Smooth muscle cell of bladder (primary cell): ENCODE data around the gene DDX4. TPM values are rescaled to one million over a fixed set of nuclear protein-coding genes. Genes with fewer than 3 reads are reported as not detected.

Experiments
- total RNA-seq: library from RNA; depleted of rRNA; stranded (reverse); fragments of >200 nt; gene quantifications from 2 replicates; pipeline ENCODE4 v1.2.3, GENCODE V29; 2014

The DDX4 gene
- not detected in 2 replicates for total RNA-seq

GRCh38 chr5:55737793-55738192, at the start of gene DDX4:
TSS of gene DDX4 (plus strand) at chr5:55738061. CDS start at chr5:55738964, 903 bp downstream.

GRCh38 chr5:55712023-55712859, 25.6 kb upstream of the DDX4 start, which contains the start of gene SLC38A9:
TSS of gene SLC38A9 (minus strand) at chr5:55712324. CDS start at chr5:55697958, 14,366 bp downstream.

GRCh38 chr5:55850839-55851674, 113.2 kb downstream of the DDX4 start, which contains the start of gene IL31RA:
TSS of gene IL31RA (plus strand) at chr5:55851357. CDS start at chr5:55851571, 214 bp downstream.

Other genes with a start within 250 kb of the DDX4 start
- gene PLPP1, start 203.1 kb upstream of the DDX4 start, total RNA-seq = 132 and 194 TPM in 2 replicates
- gene SLC38A9, start 25.7 kb upstream of the DDX4 start, total RNA-seq = 34.7 and 39.8 TPM in 2 replicates
- 0.18 and 0.71 TPM in 2 replicates for gene IL31RA, start 113.3 kb downstream of the DDX4 start, total RNA-seq